Lower leg skin (tissue), 3 donors: ENCODE measurements around the gene MTMR3.

Source experiments
- POLR2A ChIP-seq, 2 donors: fragments of 450-650 bp; IDR thresholded peaks; one replicate each; pipeline ENCODE4 v1.6.1; 2016 to 2017; ENCODE audit warnings: antibody characterized with exemption in 2 of 2, mild to moderate bottlenecking in 1 of 2, moderate library complexity in 1 of 2
- TF ChIP-seq, protein P1 (sequence below), 3 donors: fragments of 450-650 bp; IDR thresholded peaks; one replicate each; pipeline ENCODE4 v1.5.1; 2016; ENCODE audit warnings: antibody characterized with exemption in 3 of 3, mild to moderate bottlenecking in 3 of 3, moderate library complexity in 2 of 3

GRCh38 chr22:29912141-29912540, 29.2 kb downstream of the MTMR3 start:
- TF ChIP-seq, protein P1, sequence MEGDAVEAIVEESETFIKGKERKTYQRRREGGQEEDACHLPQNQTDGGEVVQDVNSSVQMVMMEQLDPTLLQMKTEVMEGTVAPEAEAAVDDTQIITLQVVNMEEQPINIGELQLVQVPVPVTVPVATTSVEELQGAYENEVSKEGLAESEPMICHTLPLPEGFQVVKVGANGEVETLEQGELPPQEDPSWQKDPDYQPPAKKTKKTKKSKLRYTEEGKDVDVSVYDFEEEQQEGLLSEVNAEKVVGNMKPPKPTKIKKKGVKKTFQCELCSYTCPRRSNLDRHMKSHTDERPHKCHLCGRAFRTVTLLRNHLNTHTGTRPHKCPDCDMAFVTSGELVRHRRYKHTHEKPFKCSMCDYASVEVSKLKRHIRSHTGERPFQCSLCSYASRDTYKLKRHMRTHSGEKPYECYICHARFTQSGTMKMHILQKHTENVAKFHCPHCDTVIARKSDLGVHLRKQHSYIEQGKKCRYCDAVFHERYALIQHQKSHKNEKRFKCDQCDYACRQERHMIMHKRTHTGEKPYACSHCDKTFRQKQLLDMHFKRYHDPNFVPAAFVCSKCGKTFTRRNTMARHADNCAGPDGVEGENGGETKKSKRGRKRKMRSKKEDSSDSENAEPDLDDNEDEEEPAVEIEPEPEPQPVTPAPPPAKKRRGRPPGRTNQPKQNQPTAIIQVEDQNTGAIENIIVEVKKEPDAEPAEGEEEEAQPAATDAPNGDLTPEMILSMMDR (IDR thresholded peaks at IDR 0.05) = no peak
- no peak for TF ChIP-seq POLR2A (IDR thresholded peaks at IDR 0.05)
